OCI-LY3 (cell line): ENCODE data around the gene LGR4.
"Not testable (repeated sequence)": the region's sequence is repeated elsewhere in the genome, so short reads cannot be mapped to it uniquely, and the experiment has no call there.

ENCODE experiments used
- H2AFZ ChIP-seq: fragments of 200-600, 300-600 bp; shearing (Covaris generic); 2 replicates; pipeline ENCODE4 v1.6.0; 2014; ENCODE audit warnings: antibody characterized with exemption, low read depth, low read length
- H3K27ac ChIP-seq: fragments of 200-600, 300-600 bp; sonication (generic); 2 replicates; pipeline ENCODE4 v1.5.1; 2014; ENCODE audit warnings: mild to moderate bottlenecking, low read length, moderate library complexity, mixed read lengths
- H3K27me3 ChIP-seq: fragments of 200-600, 300-600 bp; sonication (generic); 2 replicates; pipeline ENCODE4 v1.6.1; 2014; ENCODE audit warnings: low read depth, low read length, mixed read lengths
- H3K36me3 ChIP-seq: fragments of 200-600, 300-600 bp; sonication (generic); replicated peaks from 2 replicates; pipeline ENCODE3; 2014; ENCODE audit warnings: low read depth, low read length, mixed read lengths
- H3K4me1 ChIP-seq: fragments of 300-600, 200-600 bp; sonication (generic); 2 replicates; pipeline ENCODE4 v1.6.1; 2014; ENCODE audit warnings: low read length, mixed read lengths
- H3K4me2 ChIP-seq: fragments of 200-600, 300-600 bp; sonication (generic); 2 replicates; pipeline ENCODE4 v1.6.1; 2014; ENCODE audit warnings: low read length, mixed read lengths
- H3K4me3 ChIP-seq: fragments of 300-600, 200-600 bp; sonication (generic); 2 replicates; pipeline ENCODE4 v1.5.1; 2014; ENCODE audit warnings: antibody characterized with exemption, mild to moderate bottlenecking, low read length, moderate library complexity
- H3K79me2 ChIP-seq: fragments of 300-600, 200-600 bp; shearing (Covaris generic); 2 replicates; pipeline ENCODE4 v1.6.1; 2014; ENCODE audit warnings: mild to moderate bottlenecking, low read length, mixed read lengths
- H3K9ac ChIP-seq: fragments of 300-600, 200-600 bp; shearing (Covaris generic); 2 replicates; pipeline ENCODE4 v1.6.0; 2014; ENCODE audit warnings: mild to moderate bottlenecking, low read length, moderate library complexity
- H3K9me3 ChIP-seq: fragments of 200-600, 300-600 bp; shearing (Covaris generic); 2 replicates; pipeline ENCODE4 v1.6.1; 2014; ENCODE audit warnings: low read length, mixed read lengths; ENCODE audit not compliant: insufficient read depth
- H4K20me1 ChIP-seq: fragments of 200-600, 300-600 bp; sonication (generic); 2 replicates; pipeline ENCODE4 v1.6.1; 2016; ENCODE audit warnings: low read length, mixed read lengths; ENCODE audit not compliant: insufficient read depth
- EZH2phosphoT487 ChIP-seq: fragments of 200-600 bp; shearing (Covaris generic); IDR thresholded peaks from 2 replicates; pipeline ENCODE4 v1.6.1; 2018; ENCODE audit warnings: antibody characterized with exemption, mixed run types, low read depth
- TF ChIP-seq, protein P1 (sequence below): fragments of 200-600, 300-600 bp; sonication (generic); IDR thresholded peaks from 2 replicates; pipeline ENCODE4 v1.5.1; 2014; ENCODE audit warnings: antibody characterized with exemption, low read length, low read depth

The LGR4 gene

GRCh38 chr11:27472398-27473016 is at the start of gene LGR4:
Gene LGR4 (minus strand): TSS chr11:27472790. CDS start chr11:27472302, 488 bp downstream.
- H3K36me3 ChIP-seq, result no peaks in the 10 kb centered on the region
- peaks cover 16% of the 10 kb centered on the region; the same call in 1 of the 2 replicates for H4K20me1 ChIP-seq
- H3K4me1 ChIP-seq, result peaks cover 38% of the 10 kb centered on the region
- peak within 1 kb of the TSS; percentile 94 for H3K4me2 ChIP-seq
- H2AFZ ChIP-seq, result peak within 1 kb of the TSS; percentile 47; the same call in 1 of the 2 replicates
- TF ChIP-seq EZH2phosphoT487, result no peak
- TF ChIP-seq, protein P1, sequence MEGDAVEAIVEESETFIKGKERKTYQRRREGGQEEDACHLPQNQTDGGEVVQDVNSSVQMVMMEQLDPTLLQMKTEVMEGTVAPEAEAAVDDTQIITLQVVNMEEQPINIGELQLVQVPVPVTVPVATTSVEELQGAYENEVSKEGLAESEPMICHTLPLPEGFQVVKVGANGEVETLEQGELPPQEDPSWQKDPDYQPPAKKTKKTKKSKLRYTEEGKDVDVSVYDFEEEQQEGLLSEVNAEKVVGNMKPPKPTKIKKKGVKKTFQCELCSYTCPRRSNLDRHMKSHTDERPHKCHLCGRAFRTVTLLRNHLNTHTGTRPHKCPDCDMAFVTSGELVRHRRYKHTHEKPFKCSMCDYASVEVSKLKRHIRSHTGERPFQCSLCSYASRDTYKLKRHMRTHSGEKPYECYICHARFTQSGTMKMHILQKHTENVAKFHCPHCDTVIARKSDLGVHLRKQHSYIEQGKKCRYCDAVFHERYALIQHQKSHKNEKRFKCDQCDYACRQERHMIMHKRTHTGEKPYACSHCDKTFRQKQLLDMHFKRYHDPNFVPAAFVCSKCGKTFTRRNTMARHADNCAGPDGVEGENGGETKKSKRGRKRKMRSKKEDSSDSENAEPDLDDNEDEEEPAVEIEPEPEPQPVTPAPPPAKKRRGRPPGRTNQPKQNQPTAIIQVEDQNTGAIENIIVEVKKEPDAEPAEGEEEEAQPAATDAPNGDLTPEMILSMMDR, result no peak
- peak within 1 kb of the TSS; percentile 66 for H3K9ac ChIP-seq
- no peak within 1 kb of the TSS for H3K27ac ChIP-seq
- H3K79me2 ChIP-seq, result no peaks in the 10 kb centered on the region
- H3K27me3 ChIP-seq, result peaks cover 38% of the 10 kb centered on the region
- peak within 1 kb of the TSS; percentile 93 for H3K4me3 ChIP-seq
- no peaks in the 10 kb centered on the region for H3K9me3 ChIP-seq

- no peak overlapping the region for H3K9ac ChIP-seq
- no peaks in the 10 kb centered on the region for H3K9me3 ChIP-seq
- no peak overlapping the region for H3K4me2 ChIP-seq
- TF ChIP-seq, protein P1, result no peak
- no peak for TF ChIP-seq EZH2phosphoT487
- H3K36me3 ChIP-seq, result no peaks in the 10 kb centered on the region
- H3K79me2 ChIP-seq, result no peaks in the 10 kb centered on the region
- no peak overlapping the region for H3K27ac ChIP-seq
- no peaks in the 10 kb centered on the region for H3K4me1 ChIP-seq
- H3K4me3 ChIP-seq, result no peak overlapping the region
- H4K20me1 ChIP-seq, result no peaks in the 10 kb centered on the region
- no peaks in the 10 kb centered on the region for H3K27me3 ChIP-seq
- no peak overlapping the region for H2AFZ ChIP-seq
Measured at GRCh38 chr11:27520226-27520625, 47.6 kb upstream of the LGR4 start.

GRCh38 chr11:27518518-27518917 is 45.9 kb upstream of the LGR4 start:
- Histone ChIP-seq H3K36me3 (no peaks in the 10 kb centered on the region), H3K4me3 (no peak overlapping the region), H3K27me3 (no peaks in the 10 kb centered on the region), H3K9ac (no peak overlapping the region), H3K27ac (no peak overlapping the region), H3K4me2 (no peak overlapping the region), H4K20me1 (no peaks in the 10 kb centered on the region), H3K9me3 (no peaks in the 10 kb centered on the region), H3K4me1 (no peaks in the 10 kb centered on the region), H3K79me2 (no peaks in the 10 kb centered on the region), H2AFZ (no peak overlapping the region)
- TF ChIP-seq, protein P1, result no peak
- no peak for TF ChIP-seq EZH2phosphoT487

- H4K20me1 ChIP-seq, H3K36me3 ChIP-seq, H3K4me2 ChIP-seq, H3K9ac ChIP-seq, H2AFZ ChIP-seq, H3K4me1 ChIP-seq, H3K4me3 ChIP-seq, H3K79me2 ChIP-seq, H3K9me3 ChIP-seq, H3K27ac ChIP-seq, H3K27me3 ChIP-seq: not testable (repeated sequence)
Measured at GRCh38 chr11:27517490-27517889, 44.9 kb upstream of the LGR4 start.
